EL (cell line): ENCODE results near the gene CASKIN1.

ENCODE experiments used
- DNase-seq: peaks from one replicate; pipeline ENCODE4 v3.0.0-alpha.2; 2016

The CASKIN1 gene

DNA sequence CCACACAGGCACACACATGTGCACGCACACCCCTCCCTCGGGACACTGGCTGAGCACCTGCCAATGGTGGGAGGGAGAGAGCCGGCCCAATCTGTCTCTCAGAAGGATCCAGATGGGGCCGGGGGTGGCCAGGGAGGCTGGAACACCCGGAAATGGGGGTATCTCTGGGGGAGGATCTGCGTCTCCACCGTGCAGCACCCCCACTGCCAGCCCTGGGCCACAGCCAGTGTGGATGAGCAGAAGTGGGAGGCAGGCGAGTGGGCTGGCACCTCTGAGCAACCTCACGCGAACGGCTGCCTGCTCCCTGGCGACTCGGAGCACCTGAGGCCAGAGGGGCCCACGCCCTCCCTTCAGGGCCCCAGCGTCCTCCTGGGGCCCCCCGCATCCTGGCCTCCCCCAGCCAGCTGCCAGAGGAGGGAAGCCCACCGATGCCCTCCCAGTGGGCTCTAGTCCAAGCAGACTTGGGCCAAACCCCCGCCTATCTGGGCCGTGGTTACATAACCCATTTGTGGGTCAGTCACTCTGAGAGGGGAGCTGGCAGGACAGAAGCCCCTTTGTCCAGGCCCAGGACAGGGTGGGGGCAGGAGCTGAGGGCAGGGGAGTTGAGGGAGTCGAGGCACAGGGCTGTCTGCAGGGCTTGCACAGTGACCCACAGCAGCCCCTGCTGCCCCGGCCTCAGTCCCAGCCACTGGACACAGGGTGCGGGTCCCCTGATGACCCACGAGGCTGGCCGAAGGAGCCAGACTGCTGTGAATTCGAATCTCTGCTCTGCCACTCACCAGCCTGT lies 5.6 kb downstream of the CASKIN1 start:
- no peak for DNase-seq

DNA sequence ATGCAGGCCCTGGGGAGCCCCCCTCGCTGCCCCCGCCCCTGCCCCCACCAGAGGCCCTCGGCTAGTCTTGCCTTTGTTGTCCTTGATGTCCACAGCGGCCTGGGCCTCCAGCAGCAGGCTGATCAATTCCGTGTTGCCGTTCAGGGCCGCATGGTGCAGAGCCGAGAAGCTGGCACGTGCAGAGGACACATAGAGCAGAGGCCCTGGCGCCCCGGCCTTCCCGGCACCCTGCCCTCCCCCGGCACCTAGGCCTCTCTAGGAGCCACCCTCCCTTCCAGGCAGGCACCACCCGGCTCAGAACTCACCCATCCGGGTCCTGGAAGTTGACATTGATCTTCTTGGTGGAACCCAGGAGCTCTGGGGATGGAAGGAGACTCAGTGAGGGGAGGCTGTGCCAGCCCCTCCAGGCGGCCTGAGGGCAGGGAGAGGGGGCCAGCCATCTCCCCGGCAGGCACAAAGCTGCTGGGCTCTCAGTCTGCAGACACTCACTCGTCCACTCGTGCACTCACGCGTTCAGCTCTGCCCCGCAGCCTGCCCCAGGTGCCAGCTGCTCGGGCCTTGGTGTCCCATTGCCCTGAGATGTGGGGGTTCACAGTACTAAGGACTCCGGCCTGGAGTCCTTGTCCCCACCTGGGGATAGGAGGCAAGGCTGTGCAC lies 6.3 kb downstream of the CASKIN1 start:
- DNase-seq = no peak

DNA sequence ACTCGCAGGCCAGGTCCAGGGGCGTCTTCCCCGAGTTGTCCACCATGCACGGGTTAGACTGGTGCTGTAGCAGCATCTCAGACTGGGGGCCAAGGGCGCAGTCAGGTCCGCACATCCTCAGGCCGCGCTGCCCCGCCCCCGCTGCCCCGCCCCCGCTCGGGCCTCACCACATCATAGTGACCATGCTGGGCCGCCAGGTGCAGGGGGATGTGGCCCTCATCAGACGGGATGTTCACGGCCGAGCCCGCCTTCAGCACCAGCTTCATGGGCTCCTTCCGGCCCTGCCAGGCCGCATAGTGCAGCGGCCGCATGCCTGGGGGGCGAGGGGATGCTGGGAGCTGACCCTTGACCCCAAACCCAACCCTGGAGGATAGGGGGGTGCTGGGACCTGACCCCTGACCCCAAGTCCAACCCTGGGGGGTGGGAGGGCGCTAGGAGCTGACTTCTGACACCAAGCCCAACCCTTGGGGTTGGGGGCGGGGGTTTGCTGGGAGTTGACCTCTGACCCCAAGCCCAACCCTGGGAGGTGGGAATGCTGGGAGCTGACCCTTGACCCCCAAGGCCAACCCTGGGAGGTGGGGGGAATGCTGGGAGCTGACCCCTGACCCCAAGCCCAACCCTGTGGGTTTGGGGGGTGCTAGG lies 7.0 kb downstream of the CASKIN1 start:
- DNase-seq = no peak

DNA sequence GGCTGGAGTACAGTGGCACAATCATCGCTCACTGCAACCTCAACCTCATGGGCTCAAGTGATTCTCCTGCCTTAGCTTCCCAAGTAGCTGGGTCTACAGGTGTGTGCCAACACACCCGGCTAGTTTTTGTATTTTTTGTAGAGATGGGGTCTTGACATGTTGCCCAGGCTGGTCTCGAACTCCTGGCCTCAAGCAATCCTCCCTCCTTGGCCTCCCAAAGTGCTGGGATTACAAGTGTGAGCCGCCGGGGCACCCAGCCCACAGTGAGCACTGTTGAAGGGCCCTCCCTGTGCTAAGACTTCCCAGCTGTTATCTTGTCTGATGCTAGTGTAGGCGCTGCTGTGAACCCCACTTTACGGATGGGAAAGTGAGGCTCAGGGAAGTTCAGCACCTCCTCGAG lies 8.0 kb downstream of the CASKIN1 start:
- DNase-seq = no peak

DNA sequence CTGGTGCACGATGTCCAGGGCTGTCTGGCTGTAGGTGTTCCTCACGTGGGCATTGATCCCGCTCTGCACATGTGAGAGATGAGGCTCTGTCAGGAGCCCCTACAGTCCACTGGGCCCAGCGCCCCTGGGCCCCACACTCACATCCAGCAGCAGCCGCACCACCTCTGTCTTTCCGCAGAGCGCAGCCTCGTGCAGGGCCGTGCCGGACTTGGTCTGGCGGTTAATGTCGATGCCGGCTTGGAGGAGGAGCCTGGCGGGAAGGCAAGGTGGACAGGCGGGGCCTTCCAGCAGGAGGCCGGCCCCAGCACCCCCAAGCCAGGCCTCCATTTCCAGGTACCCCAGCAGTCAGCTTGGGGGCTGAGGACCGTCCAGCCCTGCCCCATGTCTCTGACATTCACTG lies 9.2 kb downstream of the CASKIN1 start:
- DNase-seq = no peak

DNA sequence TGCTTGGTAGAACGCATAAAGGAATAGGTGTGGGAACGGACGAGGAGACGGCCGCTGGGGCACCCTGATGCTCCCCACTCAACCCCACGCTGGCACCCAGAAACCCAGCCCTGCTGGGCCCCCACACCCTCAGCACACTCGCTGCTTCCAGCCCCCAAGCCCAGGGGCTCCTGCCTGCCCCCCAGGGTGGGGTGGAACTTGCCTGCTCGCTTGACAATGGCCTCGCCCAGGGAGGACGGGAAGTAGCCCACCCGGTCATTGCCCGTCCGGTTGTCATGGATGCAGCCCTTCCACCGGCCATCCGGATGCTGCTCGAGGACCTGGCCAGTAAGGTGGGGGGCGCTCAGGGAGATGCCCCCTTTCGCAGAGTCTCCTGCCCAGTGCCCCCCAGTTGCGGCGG lies 9.9 kb downstream of the CASKIN1 start:
- DNase-seq = no peak

DNA sequence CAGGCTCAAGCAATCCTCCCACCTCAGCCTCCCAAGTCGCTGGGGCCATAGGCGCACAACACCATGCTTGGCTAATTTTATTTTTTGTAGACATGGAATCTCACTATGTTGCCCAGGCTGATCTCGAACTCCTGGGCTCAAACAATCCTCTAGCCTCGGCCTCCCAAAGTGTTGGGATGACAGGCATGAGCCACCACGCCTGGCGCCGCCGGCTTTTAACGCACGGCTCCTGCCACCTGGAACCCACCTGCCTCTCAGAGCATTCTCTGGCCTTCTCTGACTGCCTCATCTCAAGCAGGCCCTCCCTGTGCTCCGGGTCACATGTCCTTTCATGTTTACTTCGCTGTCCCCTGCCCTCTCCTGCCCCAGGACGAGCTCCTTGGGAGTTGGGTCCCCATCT lies 10.3 kb downstream of the CASKIN1 start:
- DNase-seq = no peak

DNA sequence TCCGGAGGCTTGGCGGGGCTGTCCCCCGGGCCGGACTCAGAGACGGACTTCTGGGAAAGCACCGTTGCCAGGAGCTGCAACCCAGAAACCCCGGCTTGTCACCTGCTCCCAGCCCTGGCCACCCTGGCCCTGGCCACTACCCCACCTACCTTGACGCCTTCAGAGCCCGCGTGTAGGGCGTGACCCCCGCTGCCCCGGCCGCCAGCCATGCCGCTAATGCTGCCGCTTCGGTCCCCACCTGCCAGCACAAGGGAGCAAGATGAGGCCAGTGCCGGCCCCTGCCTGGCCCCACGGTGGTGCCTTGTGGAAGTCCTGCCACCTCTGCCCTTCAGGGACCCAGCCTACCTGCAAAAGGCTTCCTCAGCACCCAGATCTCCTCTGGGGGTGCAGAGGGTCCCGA lies 11.4 kb downstream of the CASKIN1 start:
- DNase-seq = no peak

DNA sequence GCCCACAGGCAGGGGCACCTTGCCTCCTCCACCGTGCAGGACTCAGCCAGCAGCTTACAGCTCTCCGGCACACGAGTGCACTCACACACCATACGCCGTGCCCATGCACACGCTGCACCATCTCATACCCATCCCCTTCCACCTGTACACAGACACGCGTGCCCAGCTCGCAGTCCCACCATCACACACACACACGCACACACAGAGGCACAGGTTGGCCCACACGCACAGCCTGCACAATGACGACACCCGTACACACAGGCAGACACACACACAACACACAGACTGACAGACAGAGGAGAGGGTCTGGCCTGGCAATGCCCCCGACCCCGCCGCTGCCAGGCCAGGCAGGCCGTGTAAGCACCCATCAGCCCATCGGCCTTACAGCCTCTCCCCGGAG lies 12.1 kb downstream of the CASKIN1 start:
- no peak for DNase-seq

DNA sequence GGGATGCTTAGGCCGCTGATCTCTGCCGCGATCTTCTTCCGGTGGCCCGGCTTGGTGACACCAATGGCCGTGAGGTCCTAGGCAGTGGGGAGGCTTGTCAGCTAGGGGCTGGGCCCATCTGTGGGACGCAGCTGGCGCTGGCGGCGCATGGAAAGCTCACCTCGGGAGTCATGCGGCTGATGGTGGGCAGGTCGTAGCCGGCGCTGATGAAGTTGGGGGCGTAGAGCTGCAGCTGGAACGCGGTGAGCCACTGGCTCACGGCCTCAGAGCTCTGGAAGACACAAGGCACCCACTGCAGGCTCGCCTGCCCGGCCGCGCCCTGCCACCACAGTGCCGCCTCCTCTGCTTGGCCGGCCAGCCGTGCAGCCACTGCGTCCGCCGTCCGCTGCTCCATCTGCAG lies 12.7 kb downstream of the CASKIN1 start:
- no peak for DNase-seq

DNA sequence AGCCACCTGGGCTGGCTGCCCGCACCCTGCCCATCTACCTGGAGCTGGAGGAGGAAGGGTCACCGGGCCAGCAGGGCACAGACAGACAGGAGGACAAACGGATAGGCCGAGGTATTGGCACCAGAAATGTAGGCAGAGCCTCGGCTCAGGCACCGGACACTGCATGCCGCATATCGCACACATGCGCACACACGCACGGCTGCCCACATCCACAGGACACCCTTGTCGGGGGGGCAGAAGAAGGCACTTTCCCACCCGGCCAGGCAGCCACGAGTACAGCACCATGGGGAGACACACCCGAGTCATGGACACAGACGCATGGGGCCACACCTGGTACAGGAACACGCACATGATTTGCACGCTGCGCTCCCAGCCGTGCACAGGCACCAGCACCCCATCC lies 14.5 kb downstream of the CASKIN1 start:
- no peak for DNase-seq

DNA sequence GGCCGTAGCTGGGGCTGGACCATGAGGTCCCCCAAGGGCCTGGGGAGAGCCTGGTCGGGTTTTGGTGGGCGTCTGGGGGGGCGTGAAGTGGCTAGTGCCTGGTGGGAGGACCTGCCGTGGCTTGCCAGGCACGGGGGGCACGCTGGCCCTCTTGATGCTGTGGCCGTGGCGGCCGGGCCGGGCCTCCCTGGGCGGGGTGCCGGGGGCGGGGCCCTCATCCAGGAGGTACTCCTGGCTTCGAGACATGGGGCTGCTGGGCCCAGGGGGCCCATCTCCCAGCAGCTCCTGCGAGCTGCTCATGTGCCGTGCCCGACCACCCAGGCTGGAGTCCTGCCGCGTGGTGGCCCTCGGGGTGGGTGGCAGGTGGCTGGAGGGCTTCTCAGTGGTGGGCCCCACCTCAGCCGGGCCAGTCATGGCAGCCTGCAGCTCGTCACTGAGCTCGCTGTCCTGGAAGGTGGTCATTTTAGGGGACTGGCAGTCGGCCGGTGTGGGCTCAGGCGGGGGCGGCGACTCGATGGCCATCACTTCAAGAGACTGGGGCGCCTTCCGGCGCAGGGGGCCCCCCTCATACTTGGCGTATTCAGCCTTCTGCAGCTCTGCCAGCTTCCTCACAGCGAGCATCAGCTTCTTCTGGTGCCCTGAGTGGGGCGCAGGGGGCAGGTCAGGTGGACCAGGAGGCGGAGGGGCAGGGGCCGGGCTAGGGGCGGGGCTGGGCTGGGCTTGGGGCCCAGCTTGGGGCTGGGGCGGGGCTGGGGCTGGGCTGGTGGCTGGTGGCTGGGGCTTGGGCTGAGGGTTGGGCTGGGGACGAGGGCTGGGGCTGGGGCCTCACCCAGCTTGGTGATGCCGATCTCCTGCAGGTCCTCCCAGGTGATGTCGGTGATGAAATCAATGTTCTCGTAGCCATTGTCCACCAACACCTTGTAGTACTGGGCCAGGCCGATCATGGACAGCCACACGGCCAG lies 15.2 kb downstream of the CASKIN1 start:
- no peak for DNase-seq

DNA sequence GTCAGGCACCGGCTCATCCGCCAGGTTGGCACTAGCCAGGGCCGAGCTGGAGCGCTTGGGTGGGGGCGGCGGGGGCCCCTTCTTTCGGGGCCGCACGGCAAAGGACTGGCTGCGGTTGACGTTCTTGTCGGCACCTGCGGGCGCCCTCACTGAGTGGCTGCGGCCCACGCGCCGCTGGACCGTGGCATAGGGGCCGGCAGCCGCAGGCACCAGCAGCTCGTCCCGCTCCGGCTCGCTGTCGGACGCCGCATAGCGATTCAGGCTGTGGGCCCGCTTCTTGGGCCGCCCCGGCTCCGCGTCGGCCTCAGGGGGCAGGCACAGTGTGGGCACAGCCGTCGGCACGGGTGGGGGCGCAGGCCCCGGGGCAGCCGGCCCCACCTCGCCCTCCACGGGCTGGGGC lies 15.9 kb downstream of the CASKIN1 start:
- no peak for DNase-seq

DNA sequence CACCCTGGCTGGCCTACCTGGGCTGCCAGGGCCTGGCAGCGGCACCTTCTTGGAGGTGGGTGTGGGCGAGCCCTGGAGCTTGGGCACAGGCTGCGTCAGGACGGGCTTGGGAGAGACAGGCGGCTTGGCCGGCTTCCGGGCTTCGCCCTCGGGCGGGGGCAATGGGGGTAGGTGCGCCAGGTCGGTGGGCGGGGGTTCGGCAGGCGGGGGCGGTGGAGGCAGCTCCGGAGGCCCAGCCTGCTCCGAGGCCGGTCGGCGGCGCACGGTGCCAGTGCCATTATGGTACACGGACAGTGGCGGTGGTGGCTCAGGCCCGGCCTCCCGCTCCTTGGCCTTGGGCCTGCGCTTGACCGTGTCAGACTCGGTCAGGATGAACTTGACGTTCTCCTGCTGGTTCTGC lies 16.8 kb downstream of the CASKIN1 start:
- no peak for DNase-seq

DNA sequence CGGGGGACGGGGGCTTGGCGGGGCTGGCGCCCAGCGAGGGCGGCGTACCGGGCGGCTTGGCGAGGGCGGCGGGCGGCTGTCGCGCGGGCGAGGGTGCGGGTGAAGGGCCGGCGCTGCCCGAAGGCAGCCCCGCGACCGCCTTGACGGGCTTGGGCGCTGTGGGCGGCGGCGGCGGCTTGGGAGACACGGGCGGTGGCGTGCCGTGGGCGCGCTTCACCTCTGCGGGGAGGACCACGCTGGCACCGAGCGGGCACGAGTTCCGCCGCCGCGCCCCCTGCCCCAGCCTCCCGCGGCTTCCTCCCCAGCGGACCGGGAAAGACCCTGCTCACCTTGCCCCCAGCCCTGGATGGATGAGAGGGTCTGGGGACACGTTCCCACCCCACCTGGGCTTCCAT lies 17.3 kb downstream of the CASKIN1 start:
- no peak for DNase-seq

DNA sequence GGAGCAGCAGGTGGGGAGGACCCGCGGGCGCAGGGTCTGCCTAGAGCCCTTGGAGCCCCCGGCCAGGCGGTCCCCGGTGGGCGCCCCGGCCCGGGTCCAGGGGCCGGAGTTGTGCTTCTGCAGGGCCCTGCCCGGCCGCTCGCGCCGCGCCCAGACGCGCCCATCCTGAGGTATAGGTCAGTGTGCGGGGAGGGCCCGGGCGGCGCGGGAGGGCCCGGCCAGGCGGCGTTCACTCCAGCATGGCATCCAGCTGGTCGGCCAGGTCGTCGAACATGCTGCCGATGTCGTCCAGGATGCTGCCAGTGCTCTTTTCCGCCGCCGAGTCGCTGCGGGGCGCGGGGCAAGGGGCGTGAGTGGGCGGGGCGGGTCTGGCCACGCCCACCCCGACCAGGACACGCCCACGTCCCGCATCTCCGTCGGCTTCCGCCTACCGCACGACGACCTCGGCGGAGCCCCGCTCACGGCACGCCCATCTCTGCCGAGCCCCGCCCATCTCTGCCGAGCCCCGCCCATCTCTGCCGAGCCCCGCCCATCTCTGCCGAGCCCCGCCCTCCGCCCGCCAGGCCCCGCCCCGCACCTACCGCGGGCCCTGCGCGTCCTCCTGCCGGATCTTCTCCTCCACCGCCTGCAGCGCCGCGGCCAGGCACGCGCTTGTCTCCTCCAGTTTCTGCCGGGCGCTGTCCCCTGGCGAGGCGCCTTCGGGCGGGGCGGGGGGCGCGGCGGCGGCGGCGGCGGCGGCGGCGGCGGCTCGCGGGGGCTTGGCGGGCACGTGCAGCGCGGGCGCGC lies 17.9 kb downstream of the CASKIN1 start:
- DNase-seq = no peak

DNA sequence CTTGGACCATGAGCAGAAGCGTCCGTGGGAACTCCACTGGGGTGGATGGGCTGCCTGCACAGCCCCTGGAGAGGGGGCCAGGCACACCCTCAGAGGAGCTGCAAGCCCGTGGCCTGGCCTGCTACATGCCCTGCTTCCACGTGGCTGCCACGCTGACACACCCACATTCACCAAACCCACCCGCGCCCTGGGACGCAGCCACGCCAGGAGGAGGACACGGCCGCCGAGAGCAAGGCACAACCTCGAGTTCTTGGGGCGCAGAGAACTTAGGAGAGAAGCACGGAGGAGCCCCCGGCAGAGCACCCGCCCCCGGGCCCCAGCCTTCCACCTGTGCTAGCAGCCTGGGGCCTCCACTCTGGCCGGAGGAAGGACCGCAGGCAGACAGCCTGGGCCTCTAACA lies 18.8 kb downstream of the CASKIN1 start:
- DNase-seq = no peak

DNA sequence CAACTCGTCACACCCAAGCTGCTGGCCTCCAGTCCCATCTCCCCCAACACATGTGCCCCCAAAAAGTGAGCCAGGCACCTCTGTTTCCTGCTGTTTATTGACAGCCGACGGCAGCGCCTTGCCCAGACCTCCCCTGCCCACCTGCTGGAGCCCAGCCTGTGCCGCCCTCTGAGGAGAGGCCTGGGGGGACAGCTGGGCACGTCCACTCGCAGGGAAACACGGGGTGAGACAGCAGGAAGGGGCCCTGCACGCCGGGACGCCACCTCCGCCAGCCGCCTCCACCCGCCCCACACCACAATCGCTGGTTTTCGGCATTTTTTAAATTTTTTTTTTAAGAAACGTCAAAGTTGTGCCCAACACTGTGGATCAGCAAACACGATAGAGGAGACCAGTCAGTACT lies 19.3 kb downstream of the CASKIN1 start:
- DNase-seq = no peak

DNA sequence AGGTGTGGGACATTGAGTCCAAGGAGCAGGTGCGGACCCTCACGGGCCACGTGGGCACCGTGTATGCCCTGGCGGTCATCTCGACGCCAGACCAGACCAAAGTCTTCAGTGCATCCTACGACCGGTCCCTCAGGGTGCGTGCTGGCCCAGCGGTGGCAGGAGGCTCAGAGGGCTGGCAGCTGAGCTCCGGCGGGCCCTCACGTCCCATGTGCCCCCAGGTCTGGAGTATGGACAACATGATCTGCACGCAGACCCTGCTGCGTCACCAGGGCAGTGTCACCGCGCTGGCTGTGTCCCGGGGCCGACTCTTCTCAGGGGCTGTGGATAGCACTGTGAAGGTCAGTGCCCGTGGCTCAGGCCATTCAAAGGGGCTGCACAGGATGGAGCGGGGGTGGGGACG lies 20.4 kb downstream of the CASKIN1 start:
- no peak for DNase-seq

DNA sequence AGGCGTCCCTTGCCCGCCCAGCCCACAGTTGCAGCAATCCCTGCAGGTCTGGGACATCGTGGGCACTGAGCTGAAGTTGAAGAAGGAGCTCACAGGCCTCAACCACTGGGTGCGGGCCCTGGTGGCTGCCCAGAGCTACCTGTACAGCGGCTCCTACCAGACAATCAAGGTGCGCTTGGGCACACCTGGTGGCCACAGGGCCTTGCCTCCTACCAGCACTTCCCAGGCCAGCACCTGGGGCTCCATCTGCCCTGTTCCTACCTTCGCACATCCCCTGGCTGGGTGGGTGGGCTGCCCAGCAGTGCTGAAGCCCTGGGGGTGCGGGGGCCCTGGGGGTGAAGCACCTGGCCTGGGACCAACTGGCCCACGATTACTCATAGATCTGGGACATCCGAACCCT lies 21.0 kb downstream of the CASKIN1 start:
- no peak for DNase-seq

DNA sequence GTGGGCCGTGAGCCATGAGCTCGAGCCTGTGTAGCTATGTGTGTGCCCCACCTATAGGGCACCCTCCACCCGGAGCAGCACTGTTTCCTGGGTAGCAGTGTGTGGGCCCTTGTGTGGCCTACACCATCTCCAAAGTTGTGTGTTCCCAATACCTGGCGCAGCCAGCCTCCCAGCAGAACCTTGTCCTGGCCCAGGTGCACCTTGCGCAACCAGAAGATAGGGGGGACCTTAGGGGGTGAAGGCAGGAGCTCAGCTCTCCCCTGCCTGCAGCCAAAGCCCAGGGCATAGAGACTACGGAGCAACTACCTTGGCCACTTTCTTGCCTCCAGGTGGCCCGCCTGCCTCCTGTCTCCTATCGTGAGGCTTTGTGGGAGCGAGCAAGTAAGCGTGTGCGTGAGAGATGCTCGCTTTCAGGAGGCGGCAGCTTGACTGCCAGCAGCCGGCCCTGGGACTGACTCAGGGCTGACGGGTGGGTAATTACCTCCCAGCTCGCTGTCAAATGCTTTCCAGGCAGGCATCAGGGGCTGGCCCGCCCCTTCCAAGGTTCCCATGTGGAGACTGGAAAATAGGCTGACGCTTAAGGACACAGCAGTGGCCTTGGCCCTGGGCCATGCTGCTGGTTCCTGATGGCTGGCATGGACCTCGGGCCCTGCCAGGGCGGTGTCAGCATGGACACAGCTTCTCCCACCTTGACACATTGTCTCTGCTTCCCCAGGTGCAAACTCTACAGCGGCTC lies 21.8 kb downstream of the CASKIN1 start:
- DNase-seq = no peak

DNA sequence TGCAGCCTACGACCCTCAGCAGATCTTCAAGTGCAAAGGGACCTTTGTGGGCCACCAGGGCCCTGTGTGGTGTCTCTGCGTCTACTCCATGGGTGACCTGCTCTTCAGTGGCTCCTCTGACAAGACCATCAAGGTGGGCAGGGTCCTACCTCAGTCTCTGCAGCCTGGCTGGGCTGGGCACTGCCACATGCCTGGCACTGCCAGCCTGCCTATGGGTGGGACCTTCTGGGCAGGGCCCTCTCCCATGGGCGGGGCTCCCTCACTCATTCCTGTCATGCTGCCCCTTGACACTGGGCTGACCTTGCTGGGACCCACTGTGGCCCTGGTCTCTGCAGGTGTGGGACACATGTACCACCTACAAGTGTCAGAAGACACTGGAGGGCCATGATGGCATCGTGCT lies 22.5 kb downstream of the CASKIN1 start:
- DNase-seq = no peak
